ENCODE results near the gene NAB1.
"Not testable (repeated sequence)": the region's sequence is repeated elsewhere in the genome, so short reads cannot be mapped to it uniquely, and the experiment has no call there.

Gene NAB1

GRCh38 chr2:190696792-190697398, 48.0 kb downstream of the NAB1 start:
- no peak for DNase-seq
- TF ChIP-seq POLR2A (IDR thresholded peaks at IDR 0.05; ENCODE audit: low read length), result no peak
- no peak for TF ChIP-seq GATA1 (IDR thresholded peaks at IDR 0.05; ENCODE audit: low read depth, low read length)

GRCh38 chr2:190697421-190697820, 48.5 kb downstream of the NAB1 start:
- DNase-seq, result no peak
- no peak for TF ChIP-seq GATA1 (IDR thresholded peaks at IDR 0.05; ENCODE audit: low read depth, low read length)
- no peak for TF ChIP-seq POLR2A (IDR thresholded peaks at IDR 0.05; ENCODE audit: low read length)

GRCh38 chr2:190698895-190699294, 50.0 kb downstream of the NAB1 start:
- TF ChIP-seq GATA1 (IDR thresholded peaks at IDR 0.05; ENCODE audit: low read depth, low read length), result no peak
- TF ChIP-seq POLR2A (IDR thresholded peaks at IDR 0.05; ENCODE audit: low read length), result no peak
- DNase-seq, result no peak

- no peak for DNase-seq
- TF ChIP-seq POLR2A (IDR thresholded peaks at IDR 0.05; ENCODE audit: low read length) (no peak), GATA1 (IDR thresholded peaks at IDR 0.05; ENCODE audit: low read depth, low read length) (no peak)
Observed at GRCh38 chr2:190701586-190701985, 52.7 kb downstream of the NAB1 start.

- no peak for DNase-seq
- TF ChIP-seq POLR2A (IDR thresholded peaks at IDR 0.05; ENCODE audit: low read length), result no peak
- no peak for TF ChIP-seq GATA1 (IDR thresholded peaks at IDR 0.05; ENCODE audit: low read depth, low read length)
Observed at GRCh38 chr2:190705280-190705679, 56.4 kb downstream of the NAB1 start.

- DNase-seq, result no peak
- TF ChIP-seq GATA1 (IDR thresholded peaks at IDR 0.05; ENCODE audit: low read depth, low read length) (no peak), POLR2A (IDR thresholded peaks at IDR 0.05; ENCODE audit: low read length) (no peak)
Observed at GRCh38 chr2:190707726-190708125, 58.8 kb downstream of the NAB1 start.

GRCh38 chr2:190708650-190709049, 59.8 kb downstream of the NAB1 start:
- DNase-seq, result not testable (repeated sequence)

GRCh38 chr2:190711069-190711468, 62.2 kb downstream of the NAB1 start:
- DNase-seq, result no peak
- TF ChIP-seq GATA1 (IDR thresholded peaks at IDR 0.05; ENCODE audit: low read depth, low read length) (no peak), POLR2A (IDR thresholded peaks at IDR 0.05; ENCODE audit: low read length) (no peak)

- TF ChIP-seq GATA1 (IDR thresholded peaks at IDR 0.05; ENCODE audit: low read depth, low read length), result no peak
- no peak for TF ChIP-seq POLR2A (IDR thresholded peaks at IDR 0.05; ENCODE audit: low read length)
- no peak for DNase-seq
Observed at GRCh38 chr2:190713471-190713870, 64.6 kb downstream of the NAB1 start.

- no peak for DNase-seq
- TF ChIP-seq POLR2A (IDR thresholded peaks at IDR 0.05; ENCODE audit: low read length) (no peak), GATA1 (IDR thresholded peaks at IDR 0.05; ENCODE audit: low read depth, low read length) (no peak)
Observed at GRCh38 chr2:190714958-190715357, 66.1 kb downstream of the NAB1 start.

- no peak for DNase-seq
- TF ChIP-seq POLR2A (IDR thresholded peaks at IDR 0.05; ENCODE audit: low read length), result no peak
- TF ChIP-seq GATA1 (IDR thresholded peaks at IDR 0.05; ENCODE audit: low read depth, low read length), result no peak
Observed at GRCh38 chr2:190716176-190716807, 67.4 kb downstream of the NAB1 start.

- TF ChIP-seq GATA1 (IDR thresholded peaks at IDR 0.05; ENCODE audit: low read depth, low read length), result no peak
- no peak for TF ChIP-seq POLR2A (IDR thresholded peaks at IDR 0.05; ENCODE audit: low read length)
Observed at GRCh38 chr2:190717306-190717705, 68.4 kb downstream of the NAB1 start.

GRCh38 chr2:190717764-190718651, 69.1 kb downstream of the NAB1 start:
- TF ChIP-seq GATA1 (IDR thresholded peaks at IDR 0.05; ENCODE audit: low read depth, low read length), result no peak
- DNase-seq, result no peak

More at GRCh38 chr2:190717306-190717705, 68.4 kb downstream of the NAB1 start:
- no peak for DNase-seq

- DNase-seq, result no peak
- TF ChIP-seq POLR2A (IDR thresholded peaks at IDR 0.05; ENCODE audit: low read length), result no peak
- no peak for TF ChIP-seq GATA1 (IDR thresholded peaks at IDR 0.05; ENCODE audit: low read depth, low read length)
Observed at GRCh38 chr2:190718652-190719526, 70.0 kb downstream of the NAB1 start.

Measured in erythroblast (primary cell).